ENCODE measurements around the gene PIPOX. TPM values are rescaled to one million over a fixed set of nuclear protein-coding genes. Genes with fewer than 3 reads are reported as not detected.

PIPOX gene
- total RNA-seq (2014; rRNA removed; shearing (Covaris generic)) = 0.34 TPM in 1 of 2 replicates, not detected in the other

GRCh38 chr17:29042679-29043538 is at the start of gene PIPOX:
TSS of gene PIPOX (plus strand) at chr17:29043141. CDS start at chr17:29043226, 85 bp downstream.
- peak; percentile 71 for DNase-seq (ENCODE audit: low read depth)

GRCh38 chr17:28993645-28994426 is 49.1 kb upstream of the PIPOX start:
- DNase-seq (ENCODE audit: low read depth) = no peak

- no peak for DNase-seq (ENCODE audit: low read depth)
Measured at GRCh38 chr17:28996554-28997096, 46.3 kb upstream of the PIPOX start.

- no peak for DNase-seq (ENCODE audit: low read depth)
Measured at GRCh38 chr17:28997806-28998205, 45.1 kb upstream of the PIPOX start.

- DNase-seq (ENCODE audit: low read depth) = no peak
Measured at GRCh38 chr17:28999206-28999605, 43.7 kb upstream of the PIPOX start.

GRCh38 chr17:29000973-29001372 is 42.0 kb upstream of the PIPOX start:
- DNase-seq (ENCODE audit: low read depth) = no peak

- no peak for DNase-seq (ENCODE audit: low read depth)
Measured at GRCh38 chr17:29002811-29003210, 40.1 kb upstream of the PIPOX start.

- no peak for DNase-seq (ENCODE audit: low read depth)
Measured at GRCh38 chr17:29003289-29003688, 39.7 kb upstream of the PIPOX start.

- no peak for DNase-seq (ENCODE audit: low read depth)
Measured at GRCh38 chr17:29004081-29004692, 38.8 kb upstream of the PIPOX start.

- peak; percentile 80 for DNase-seq (ENCODE audit: low read depth)
Measured at GRCh38 chr17:29005936-29006511, 36.9 kb upstream of the PIPOX start, which contains the start of gene SEZ6. TSS of gene SEZ6 (minus strand) at chr17:29006033. CDS start at chr17:29005869, 164 bp downstream.

- no peak for DNase-seq (ENCODE audit: low read depth)
Measured at GRCh38 chr17:29007456-29007855, 35.5 kb upstream of the PIPOX start.

GRCh38 chr17:29007860-29008455 is 35.0 kb upstream of the PIPOX start:
- peak; percentile 82 for DNase-seq (ENCODE audit: low read depth)

- DNase-seq (ENCODE audit: low read depth) = no peak
Measured at GRCh38 chr17:29008591-29008990, 34.4 kb upstream of the PIPOX start.

- no peak for DNase-seq (ENCODE audit: low read depth)
Measured at GRCh38 chr17:29010129-29010528, 32.8 kb upstream of the PIPOX start.

GRCh38 chr17:29010586-29010985 is 32.4 kb upstream of the PIPOX start:
- DNase-seq (ENCODE audit: low read depth) = no peak

- DNase-seq (ENCODE audit: low read depth) = no peak
Measured at GRCh38 chr17:29012535-29012934, 30.4 kb upstream of the PIPOX start.

- no peak for DNase-seq (ENCODE audit: low read depth)
Measured at GRCh38 chr17:29014716-29015115, 28.2 kb upstream of the PIPOX start.

GRCh38 chr17:29016345-29017210 is 26.4 kb upstream of the PIPOX start:
- DNase-seq (ENCODE audit: low read depth) = no peak

- no peak for DNase-seq (ENCODE audit: low read depth)
Measured at GRCh38 chr17:29018788-29019474, 24.0 kb upstream of the PIPOX start.

All from Daoy (cell line).